Measurements from ENCODE around the gene HOXA13.

The HOXA13 gene

DNA sequence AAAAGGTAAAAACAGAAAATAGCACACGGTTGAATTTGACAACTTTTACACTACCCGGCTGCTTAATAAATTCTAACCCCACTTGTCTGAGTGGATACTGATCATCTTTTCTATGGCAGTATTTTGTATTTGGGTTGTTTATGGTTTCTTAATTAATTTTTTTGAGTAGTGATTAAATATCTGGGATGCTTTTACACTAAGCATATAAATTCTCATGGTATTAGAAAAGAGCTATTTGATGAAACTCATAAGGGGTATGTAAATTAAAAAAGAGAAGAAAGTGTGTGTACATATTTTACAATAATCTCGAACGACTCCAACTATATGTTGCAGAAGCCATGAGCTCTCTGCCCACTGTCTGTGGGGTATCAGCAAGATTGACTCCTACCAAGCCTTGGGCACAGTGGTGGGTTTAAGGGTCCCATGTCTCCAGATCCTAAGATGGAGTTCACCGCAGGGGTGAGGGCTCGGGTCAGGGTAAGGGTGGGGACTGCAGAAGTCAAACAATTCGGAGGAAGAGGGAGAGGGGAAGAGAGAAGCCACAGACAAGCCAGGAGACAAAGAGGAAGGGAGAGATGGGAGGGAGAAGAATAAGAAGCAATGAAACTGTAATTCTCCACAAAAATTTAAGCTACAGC, 7.6 kb upstream of the HOXA13 start:
- H3K4me3 ChIP-seq (ENCODE audit: low read depth, low read length, poor library complexity, severe bottlenecking) = no peak overlapping the region
- H3F3A ChIP-seq (ENCODE audit: insufficient read depth, low read length) = no peaks in the 10 kb centered on the region
- no peaks in the 10 kb centered on the region for H3K36me3 ChIP-seq (ENCODE audit: insufficient read depth, low read length)
- H3K4me1 ChIP-seq (ENCODE audit: insufficient read depth, low read length, severe bottlenecking) = peaks cover under 1% of the 10 kb centered on the region
- TF ChIP-seq, protein P1, sequence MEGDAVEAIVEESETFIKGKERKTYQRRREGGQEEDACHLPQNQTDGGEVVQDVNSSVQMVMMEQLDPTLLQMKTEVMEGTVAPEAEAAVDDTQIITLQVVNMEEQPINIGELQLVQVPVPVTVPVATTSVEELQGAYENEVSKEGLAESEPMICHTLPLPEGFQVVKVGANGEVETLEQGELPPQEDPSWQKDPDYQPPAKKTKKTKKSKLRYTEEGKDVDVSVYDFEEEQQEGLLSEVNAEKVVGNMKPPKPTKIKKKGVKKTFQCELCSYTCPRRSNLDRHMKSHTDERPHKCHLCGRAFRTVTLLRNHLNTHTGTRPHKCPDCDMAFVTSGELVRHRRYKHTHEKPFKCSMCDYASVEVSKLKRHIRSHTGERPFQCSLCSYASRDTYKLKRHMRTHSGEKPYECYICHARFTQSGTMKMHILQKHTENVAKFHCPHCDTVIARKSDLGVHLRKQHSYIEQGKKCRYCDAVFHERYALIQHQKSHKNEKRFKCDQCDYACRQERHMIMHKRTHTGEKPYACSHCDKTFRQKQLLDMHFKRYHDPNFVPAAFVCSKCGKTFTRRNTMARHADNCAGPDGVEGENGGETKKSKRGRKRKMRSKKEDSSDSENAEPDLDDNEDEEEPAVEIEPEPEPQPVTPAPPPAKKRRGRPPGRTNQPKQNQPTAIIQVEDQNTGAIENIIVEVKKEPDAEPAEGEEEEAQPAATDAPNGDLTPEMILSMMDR (IDR thresholded peaks at IDR 0.05; ENCODE audit: low read length) = no peak
- no peak for TF ChIP-seq EZH2 (IDR thresholded peaks at IDR 0.05; ENCODE audit: borderline replicate concordance, low read length)
- H2AFZ ChIP-seq (ENCODE audit: low read length) = no peak overlapping the region
- peaks cover 9% of the 10 kb centered on the region for H3K27me3 ChIP-seq (ENCODE audit: insufficient read depth, low read length)
- no peak overlapping the region for H3K27ac ChIP-seq (ENCODE audit: low read depth, low read length, poor library complexity, severe bottlenecking)
- no peaks in the 10 kb centered on the region for H4K20me1 ChIP-seq (ENCODE audit: insufficient read depth, low read length)
- H3K9me2 ChIP-seq (ENCODE audit: low read depth, low read length) = no peaks in the 10 kb centered on the region
- no peaks in the 10 kb centered on the region for H3K9me3 ChIP-seq (ENCODE audit: low read length)
- H3K9ac ChIP-seq (ENCODE audit: low read length) = no peak overlapping the region
- H3K4me2 ChIP-seq (ENCODE audit: low read length) = no peak overlapping the region
- no peaks in the 10 kb centered on the region for H3K79me2 ChIP-seq (ENCODE audit: insufficient read depth, low read length)

DNA sequence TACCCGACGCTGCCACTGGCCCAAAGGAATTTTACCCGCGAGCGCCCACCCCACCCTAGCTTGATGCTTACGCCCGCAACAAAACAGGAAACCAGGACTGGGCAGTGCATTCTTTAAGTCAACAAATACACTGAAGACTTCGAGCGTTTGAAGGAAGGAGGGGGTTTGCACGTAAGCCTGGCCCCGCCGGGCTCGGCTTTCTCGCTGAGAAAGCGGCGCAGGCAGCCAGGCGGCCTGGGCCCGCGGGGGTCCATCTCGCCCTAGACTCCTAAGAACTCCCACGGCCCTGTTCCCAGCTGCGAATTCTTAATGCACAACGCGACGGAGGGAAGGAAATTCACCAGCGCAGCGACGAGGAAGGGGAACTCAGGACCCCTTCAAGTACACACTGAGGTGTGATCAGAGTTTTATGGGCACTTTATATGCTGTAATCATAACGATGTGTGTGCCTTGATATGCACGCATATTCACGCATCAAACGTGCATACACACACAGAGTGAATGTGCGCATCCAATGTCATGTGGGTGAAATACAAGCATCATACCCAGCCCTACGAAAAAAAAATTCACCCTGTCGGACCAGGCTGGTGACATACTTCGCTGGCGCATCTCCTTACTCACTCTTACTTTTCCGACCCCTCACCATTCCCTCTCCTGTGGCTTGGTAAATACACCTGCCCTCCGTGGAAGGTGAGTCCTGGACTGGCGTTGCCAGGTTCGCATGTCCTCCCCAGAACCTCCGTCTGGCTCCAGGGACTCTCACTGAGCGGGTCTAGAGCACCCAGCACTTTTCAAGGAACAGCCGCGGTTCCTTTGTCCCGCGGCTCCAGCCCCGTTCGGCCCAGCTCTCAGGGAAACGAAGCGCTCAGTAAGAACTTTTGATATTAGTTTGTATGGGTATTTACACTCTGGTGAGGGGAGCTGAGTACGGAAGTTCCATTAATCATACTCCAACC, 5.7 kb upstream of the HOXA13 start:
- Histone ChIP-seq H2AFZ (ENCODE audit: low read length) (no peak overlapping the region), H3K4me2 (ENCODE audit: low read length) (no peak overlapping the region), H3K9me3 (ENCODE audit: low read length) (no peaks in the 10 kb centered on the region), H3K27ac (ENCODE audit: low read depth, low read length, poor library complexity, severe bottlenecking) (no peak overlapping the region), H3F3A (ENCODE audit: insufficient read depth, low read length) (no peaks in the 10 kb centered on the region), H4K20me1 (ENCODE audit: insufficient read depth, low read length) (no peaks in the 10 kb centered on the region), H3K4me1 (ENCODE audit: insufficient read depth, low read length, severe bottlenecking) (peaks cover 18% of the 10 kb centered on the region), H3K79me2 (ENCODE audit: insufficient read depth, low read length) (no peaks in the 10 kb centered on the region), H3K9ac (ENCODE audit: low read length) (no peak overlapping the region), H3K36me3 (ENCODE audit: insufficient read depth, low read length) (no peaks in the 10 kb centered on the region), H3K9me2 (ENCODE audit: low read depth, low read length) (no peaks in the 10 kb centered on the region), H3K4me3 (ENCODE audit: low read depth, low read length, poor library complexity, severe bottlenecking) (no peak overlapping the region), H3K27me3 (ENCODE audit: insufficient read depth, low read length) (peaks cover 9% of the 10 kb centered on the region)
- TF ChIP-seq, protein P1 (IDR thresholded peaks at IDR 0.05; ENCODE audit: low read length) = no peak
- TF ChIP-seq EZH2 (IDR thresholded peaks at IDR 0.05; ENCODE audit: borderline replicate concordance, low read length) = no peak

DNA sequence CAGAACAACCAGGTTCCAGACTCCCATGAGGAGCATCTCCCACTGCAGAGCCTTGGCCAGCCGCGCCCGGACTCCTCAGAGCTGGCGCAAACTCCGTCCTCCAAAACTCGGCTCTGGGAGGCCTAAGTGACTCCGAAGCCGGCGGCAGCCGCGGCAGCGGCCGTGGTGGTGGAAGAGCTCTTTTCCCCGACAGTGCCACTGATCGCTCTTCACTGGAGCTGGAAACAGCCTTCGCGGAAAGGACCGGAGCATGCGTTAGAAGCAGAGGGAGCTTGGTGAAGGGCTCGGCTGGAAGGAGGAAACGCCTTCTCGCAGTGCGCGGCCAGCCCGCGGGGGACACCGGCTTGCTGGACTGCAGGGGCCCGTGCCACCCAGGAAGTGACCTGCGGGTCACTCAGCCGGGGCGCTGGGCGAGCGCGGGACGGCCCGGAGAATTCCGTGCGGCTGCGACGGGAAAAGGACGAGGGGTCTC, 5.0 kb upstream of the HOXA13 start:
- Histone ChIP-seq H3K9ac (ENCODE audit: low read length) (no peak overlapping the region), H3F3A (ENCODE audit: insufficient read depth, low read length) (no peaks in the 10 kb centered on the region), H4K20me1 (ENCODE audit: insufficient read depth, low read length) (no peaks in the 10 kb centered on the region), H3K9me2 (ENCODE audit: low read depth, low read length) (no peaks in the 10 kb centered on the region), H3K36me3 (ENCODE audit: insufficient read depth, low read length) (no peaks in the 10 kb centered on the region), H3K4me2 (ENCODE audit: low read length) (no peak overlapping the region), H2AFZ (ENCODE audit: low read length) (no peak overlapping the region), H3K79me2 (ENCODE audit: insufficient read depth, low read length) (no peaks in the 10 kb centered on the region), H3K4me1 (ENCODE audit: insufficient read depth, low read length, severe bottlenecking) (peaks cover 22% of the 10 kb centered on the region), H3K27ac (ENCODE audit: low read depth, low read length, poor library complexity, severe bottlenecking) (no peak overlapping the region), H3K4me3 (ENCODE audit: low read depth, low read length, poor library complexity, severe bottlenecking) (no peak overlapping the region), H3K27me3 (ENCODE audit: insufficient read depth, low read length) (peaks cover 9% of the 10 kb centered on the region), H3K9me3 (ENCODE audit: low read length) (no peaks in the 10 kb centered on the region)
- TF ChIP-seq EZH2 (IDR thresholded peaks at IDR 0.05; ENCODE audit: borderline replicate concordance, low read length) = no peak
- TF ChIP-seq, protein P1 (IDR thresholded peaks at IDR 0.05; ENCODE audit: low read length) = no peak

All from OCI-LY1 (cell line).